HEK293T (cell line): Measurements from ENCODE around the gene EDC3.

Experiments
- ELF4 ChIP-seq: fragments of 450-650 bp; IDR thresholded peaks from 2 replicates; pipeline ENCODE4 v1.6.1; 2017; ENCODE audit warnings: antibody characterized with exemption
- FOXA1 ChIP-seq: fragments of 450-650 bp; IDR thresholded peaks from 2 replicates; pipeline ENCODE4 v1.6.1; 2016; ENCODE audit warnings: mild to moderate bottlenecking
- HDGF ChIP-seq: fragments of 450-650 bp; IDR thresholded peaks from 2 replicates; pipeline ENCODE4 v1.6.1; 2017; ENCODE audit warnings: antibody characterized with exemption, borderline replicate concordance
- SP1 ChIP-seq: fragments of 450-650 bp; IDR thresholded peaks from 2 replicates; pipeline ENCODE4 v1.6.1; 2017
- TARDBP ChIP-seq: fragments of 450-650 bp; IDR thresholded peaks from 2 replicates; pipeline ENCODE4 v1.6.1; 2016
- ZNF384 ChIP-seq: fragments of 450-650 bp; IDR thresholded peaks from 2 replicates; pipeline ENCODE4 v1.6.1; 2016
- TF ChIP-seq, protein P1 (sequence below): fragments of 450-650 bp; IDR thresholded peaks from 2 replicates; pipeline ENCODE4 v1.6.1; 2016

DNA sequence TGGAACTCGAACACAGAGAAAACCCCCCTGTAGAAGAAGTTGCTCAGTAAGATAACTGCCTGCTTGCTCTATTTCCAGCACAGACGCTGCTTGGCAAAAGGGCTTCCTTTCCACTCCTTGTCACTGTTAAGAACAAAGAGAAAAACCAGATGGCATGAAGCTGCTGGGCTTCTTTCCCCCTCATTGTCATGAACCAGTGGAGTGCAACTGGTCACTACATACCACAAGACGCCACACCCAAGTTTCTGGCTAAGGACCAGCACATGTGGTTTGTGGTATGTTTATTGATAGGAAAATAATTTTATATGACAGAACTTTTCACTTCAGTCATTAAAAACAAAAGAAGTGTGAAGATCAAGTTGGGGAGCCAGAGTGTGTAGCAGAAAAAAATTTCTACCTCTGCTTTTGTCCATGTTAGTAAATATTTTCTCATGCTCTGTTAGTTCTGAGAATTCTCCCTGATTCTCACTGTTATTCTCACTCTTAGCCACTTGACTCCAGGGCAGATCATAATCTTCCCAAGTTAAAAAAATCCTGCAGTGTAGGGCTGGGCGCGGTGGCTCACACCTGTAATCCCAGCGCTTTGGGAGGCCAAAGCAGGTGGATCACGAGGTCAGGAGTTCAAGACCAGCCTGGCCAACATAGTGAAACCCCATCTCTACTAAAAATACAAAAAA lies 42.3 kb downstream of the EDC3 start:
- TF ChIP-seq FOXA1 (no peak), SP1 (no peak), ZNF384 (no peak), TARDBP (no peak), HDGF (no peak), ELF4 (no peak)
- TF ChIP-seq, protein P1, sequence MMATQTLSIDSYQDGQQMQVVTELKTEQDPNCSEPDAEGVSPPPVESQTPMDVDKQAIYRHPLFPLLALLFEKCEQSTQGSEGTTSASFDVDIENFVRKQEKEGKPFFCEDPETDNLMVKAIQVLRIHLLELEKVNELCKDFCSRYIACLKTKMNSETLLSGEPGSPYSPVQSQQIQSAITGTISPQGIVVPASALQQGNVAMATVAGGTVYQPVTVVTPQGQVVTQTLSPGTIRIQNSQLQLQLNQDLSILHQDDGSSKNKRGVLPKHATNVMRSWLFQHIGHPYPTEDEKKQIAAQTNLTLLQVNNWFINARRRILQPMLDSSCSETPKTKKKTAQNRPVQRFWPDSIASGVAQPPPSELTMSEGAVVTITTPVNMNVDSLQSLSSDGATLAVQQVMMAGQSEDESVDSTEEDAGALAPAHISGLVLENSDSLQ, result no peak
